Activated CD8-positive, alpha-beta memory T cell treated with anti-CD3 and anti-CD28 coated beads for 36 hours (primary cell): ENCODE results near the gene FAM200B. TPM values are rescaled to one million over a fixed set of nuclear protein-coding genes. Genes with fewer than 3 reads are reported as not detected.

Experiments
- CTCF ChIA-PET: fragments of 350-600 bp; sonication (Branson Sonifier 250); formaldehyde crosslinking; loops from one replicate; lab custom pipeline; 2021; ENCODE audit warnings: antibody characterized with exemption; lab: Charles Lee
- POLR2A ChIA-PET: fragments of 350-600 bp; sonication (Branson Sonifier 250); formaldehyde crosslinking; loops from one replicate; lab custom pipeline; 2021; ENCODE audit warnings: antibody characterized with exemption; lab: Charles Lee
- total RNA-seq, 2 experiments: library from RNA; stranded (reverse); gene quantifications; one replicate each; pipeline ENCODE4 v1.2.3, GENCODE V29; 2021

The FAM200B gene
- 10 to 100 TPM; 10.3 to 12.1 TPM for total RNA-seq

DNA sequence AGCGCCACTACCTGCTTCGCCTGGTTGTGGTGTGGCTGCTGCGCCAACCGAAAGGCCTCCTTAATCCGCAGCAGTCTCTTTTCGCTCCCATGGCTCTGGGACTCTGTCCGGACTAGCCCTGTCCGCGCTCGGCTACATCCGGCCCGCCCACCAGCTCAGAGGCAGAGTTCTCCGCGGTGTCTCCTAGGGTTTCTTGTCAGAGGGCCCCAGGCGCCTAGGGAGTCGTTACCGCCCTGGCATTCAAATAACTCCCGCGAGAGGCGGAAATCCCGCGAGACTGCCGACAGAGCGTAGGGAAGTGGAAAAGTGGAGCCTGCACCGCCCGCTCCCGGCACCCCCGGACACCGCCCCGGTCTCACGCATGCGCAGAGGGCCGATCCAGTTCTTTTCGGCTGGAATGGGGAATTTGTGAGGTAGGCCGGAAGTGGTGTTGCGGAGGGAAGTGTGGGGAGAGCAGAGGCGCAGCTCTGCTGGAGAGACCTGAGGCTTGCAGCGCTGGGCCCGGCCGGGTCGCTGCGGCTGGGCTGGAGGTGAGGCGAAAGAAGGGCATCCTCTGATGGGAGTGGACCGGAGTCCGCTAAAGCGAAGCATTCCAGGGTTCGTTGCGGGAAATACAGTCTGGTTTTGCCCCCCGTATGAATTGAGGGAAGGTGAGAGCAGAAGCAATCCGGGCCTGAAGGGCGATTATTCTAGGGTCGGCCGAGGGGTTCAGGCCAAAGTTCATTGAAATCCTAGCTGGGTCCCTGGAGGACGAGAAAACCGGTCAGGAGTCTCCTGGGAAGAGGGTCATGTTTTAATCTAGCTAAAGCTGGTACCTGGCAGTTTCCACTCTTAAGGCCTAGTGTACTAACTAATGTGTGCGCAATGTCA, at the start of gene FAM200B:
Gene FAM200B (plus strand): TSS at position 456 of the 870 bp plus-strand sequence. CDS start 5,151 bp downstream, outside the sequence.
- CTCF ChIA-PET = interaction anchor here (0.7 to 1.0 kb wide), 2 partner anchors 28 to 202 kb away, joined by 3 to 6 read pairs; no protein-coding TSS in a partner anchor
- POLR2A ChIA-PET = interaction anchor here (0.6 to 2.0 kb wide), 6 partner anchors 20 to 546 kb away, joined by 3 to 6 read pairs (median 3); no protein-coding TSS in a partner anchor

DNA sequence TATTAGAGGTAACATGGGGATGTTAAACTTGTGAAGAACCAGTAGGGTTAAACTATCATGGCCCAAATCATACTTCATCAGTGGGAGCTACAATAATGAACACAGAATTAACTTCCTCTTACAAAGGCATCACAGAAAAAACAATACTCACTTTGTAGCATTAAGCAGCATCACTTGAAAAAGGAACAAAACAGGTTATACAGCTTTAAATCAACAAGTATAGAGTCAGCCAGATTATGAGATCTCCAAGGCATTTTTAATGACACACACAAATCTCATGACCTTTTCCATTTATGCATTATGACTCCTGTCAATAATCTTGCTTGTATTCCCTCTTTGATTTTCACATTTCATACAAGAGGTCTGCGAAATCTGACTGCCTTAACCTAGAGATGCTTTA, 44.8 kb upstream of the FAM200B start:
- CTCF ChIA-PET = no interaction called here
- POLR2A ChIA-PET = no interaction called here

DNA sequence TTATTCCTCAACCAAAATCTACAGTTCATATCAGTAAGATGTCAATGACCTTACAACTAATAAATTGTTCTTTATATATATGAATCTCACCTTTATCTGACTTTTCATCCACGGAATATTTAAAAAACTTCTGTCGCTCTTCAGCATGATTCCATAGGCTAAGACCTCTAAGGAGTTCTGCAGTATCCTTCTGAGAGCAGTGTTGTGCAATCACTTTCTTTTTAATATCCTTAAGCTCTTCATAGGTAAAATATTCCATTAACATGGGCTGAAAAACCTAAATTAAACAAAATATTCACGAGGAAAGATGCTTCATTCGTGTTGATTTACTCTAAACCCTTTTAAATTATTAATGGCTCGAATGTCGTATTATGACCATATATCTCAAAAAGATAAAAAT, 43.2 kb upstream of the FAM200B start:
- CTCF ChIA-PET = no interaction called here
- POLR2A ChIA-PET = interaction anchor here (0.6 kb wide), 1 partner anchor 16 kb away, joined by 4 read pairs; no protein-coding TSS in a partner anchor

GRCh38 chr4:15648600-15648999, 33.0 kb upstream of the FAM200B start:
- ChIA-PET CTCF (interaction anchor here (0.6 kb wide), 1 partner anchor 1992 kb away, joined by 3 read pairs; no protein-coding TSS in a partner anchor), POLR2A (interaction anchor here (1.0 kb wide), 1 partner anchor 8 kb away, joined by 4 read pairs; no protein-coding TSS in a partner anchor)

- ChIA-PET POLR2A (interaction anchor here (0.7 kb wide), 1 partner anchor 190 kb away, joined by 5 read pairs; no protein-coding TSS in a partner anchor), CTCF (interaction anchor here (0.7 kb wide), 1 partner anchor 176 kb away, joined by 4 read pairs; no protein-coding TSS in a partner anchor)
Observed at GRCh38 chr4:15649914-15650545, 31.6 kb upstream of the FAM200B start.

GRCh38 chr4:15651676-15652075, 30.0 kb upstream of the FAM200B start:
- ChIA-PET CTCF (interaction anchor here (0.9 to 1.9 kb wide), 2 partner anchors 11 to 12 kb away, joined by 4 to 8 read pairs; no protein-coding TSS in a partner anchor), POLR2A (no interaction called here)

DNA sequence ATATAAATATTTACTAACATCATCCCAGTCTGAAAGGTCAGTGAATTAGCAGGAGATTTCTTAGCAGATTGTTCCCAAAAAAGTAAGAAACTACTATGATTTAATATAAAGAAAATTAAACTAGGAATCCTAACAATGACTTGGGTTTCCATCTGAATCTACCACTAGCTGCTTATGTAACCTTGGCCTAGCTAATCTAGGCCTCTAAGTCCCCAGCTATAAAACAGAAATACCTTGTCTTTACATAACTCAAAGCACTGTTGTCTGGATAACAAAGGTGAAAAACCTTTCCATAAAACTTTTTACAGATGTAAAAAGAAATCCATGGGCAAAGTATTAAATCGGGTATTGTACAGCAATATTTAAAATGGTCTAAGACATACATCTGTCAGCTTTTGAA, 29.4 kb upstream of the FAM200B start:
- ChIA-PET CTCF (interaction anchor here (0.5 to 1.9 kb wide), 2 partner anchors 11 to 82 kb away, joined by 3 to 8 read pairs; no protein-coding TSS in a partner anchor), POLR2A (no interaction called here)

DNA sequence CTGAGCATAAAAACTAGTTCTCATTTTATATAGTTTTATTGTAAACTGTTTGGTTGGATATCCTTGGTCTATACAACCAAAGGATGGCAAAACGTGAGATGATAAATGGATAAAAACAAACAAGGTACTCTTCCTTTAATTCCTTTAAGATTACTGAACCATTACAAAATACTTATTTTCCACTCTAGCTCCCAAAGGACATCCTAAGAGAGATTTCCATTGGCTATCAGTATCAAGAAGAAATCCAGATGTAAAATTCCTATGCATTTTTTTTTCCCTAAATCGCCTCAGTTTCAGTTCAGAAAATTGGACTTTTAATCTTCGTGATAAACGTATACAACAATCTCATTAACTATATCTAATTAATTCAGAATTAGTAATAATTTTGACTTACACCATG, 28.8 kb upstream of the FAM200B start:
- ChIA-PET POLR2A (no interaction called here), CTCF (interaction anchor here (0.5 kb wide), 1 partner anchor 83 kb away, joined by 3 read pairs; no protein-coding TSS in a partner anchor)

DNA sequence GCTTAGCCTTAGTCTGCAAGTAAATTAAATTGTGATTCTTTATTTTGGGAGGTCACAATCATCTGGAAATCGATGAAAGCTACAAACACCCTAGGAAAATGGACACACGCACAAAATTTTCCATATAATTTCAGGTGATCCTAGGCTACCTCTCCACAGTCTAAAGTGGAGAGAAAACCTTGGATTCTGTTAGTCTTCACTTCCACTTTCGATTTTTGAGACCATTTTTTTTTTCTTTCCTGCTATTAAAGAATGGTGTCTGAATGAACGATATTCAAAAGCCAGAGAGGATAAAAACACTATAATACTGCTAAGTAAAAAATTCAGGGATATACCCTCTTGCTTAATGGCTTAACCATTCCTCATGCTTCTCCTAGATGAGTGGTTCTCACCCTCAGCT, 28.2 kb upstream of the FAM200B start:
- ChIA-PET POLR2A (interaction anchor here (1.5 kb wide), 1 partner anchor 29 kb away, joined by 5 read pairs; the partner anchor contains the start of gene FAM200B), CTCF (interaction anchor here (1.3 to 1.8 kb wide), 2 partner anchors 8 to 28 kb away, joined by 3 to 6 read pairs; partner anchors contain the start of gene FAM200B)

- ChIA-PET CTCF (interaction anchor here (1.3 to 1.8 kb wide), 2 partner anchors 8 to 27 kb away, joined by 3 to 6 read pairs; partner anchors contain the start of gene FAM200B), POLR2A (interaction anchor here (0.7 to 1.5 kb wide), 3 partner anchors 16 to 651 kb away, joined by 4 to 5 read pairs (median 4); partner anchors contain the start of genes CPEB2 and FAM200B)
Observed at GRCh38 chr4:15653864-15654592, 27.6 kb upstream of the FAM200B start.

DNA sequence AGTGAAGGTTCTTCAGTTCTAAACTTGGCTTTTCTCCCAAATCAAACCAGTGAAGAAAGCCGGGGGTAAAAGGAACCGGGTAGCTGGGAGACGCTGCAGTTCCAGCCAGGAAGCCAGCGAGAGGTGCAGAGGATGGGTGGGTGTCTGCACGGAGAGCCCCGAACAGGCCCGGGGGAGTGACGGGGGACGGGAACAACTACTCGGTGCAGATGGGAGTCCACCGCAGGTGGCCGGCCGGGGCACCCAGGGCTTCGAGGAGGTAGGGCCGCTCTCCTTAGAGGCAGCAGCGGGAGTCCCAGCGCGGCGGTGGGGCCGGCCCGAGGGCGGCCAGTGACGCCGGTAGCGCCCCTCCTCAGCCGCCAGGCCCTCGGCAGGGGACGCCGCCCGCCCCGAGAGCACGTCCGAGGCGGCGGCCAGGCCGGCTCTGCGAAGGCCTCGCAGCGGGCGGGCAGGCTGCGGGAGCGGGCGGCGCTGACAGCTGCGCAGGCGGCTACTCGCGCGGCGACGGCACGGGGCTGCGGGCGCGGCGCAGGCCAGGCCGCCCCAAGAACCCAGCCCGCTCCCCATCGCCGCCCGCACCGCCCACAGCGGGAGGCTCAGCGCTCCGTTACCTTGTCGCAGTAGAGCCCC, 26.9 kb upstream of the FAM200B start:
- POLR2A ChIA-PET = interaction anchor here (0.7 to 1.5 kb wide), 3 partner anchors 17 to 652 kb away, joined by 4 to 5 read pairs (median 4); partner anchors contain the start of genes CPEB2 and FAM200B
- CTCF ChIA-PET = interaction anchor here (1.3 to 1.8 kb wide), 2 partner anchors 9 to 27 kb away, joined by 3 to 6 read pairs; partner anchors contain the start of gene FAM200B

- ChIA-PET POLR2A (interaction anchor here (0.9 to 1.5 kb wide), 3 partner anchors 26 to 653 kb away, joined by 4 to 6 read pairs (median 5); partner anchors contain the start of genes CPEB2 and FAM200B), CTCF (interaction anchor here (1.0 to 1.8 kb wide), 2 partner anchors 9 to 10 kb away, joined by 3 read pairs; no protein-coding TSS in a partner anchor)
Observed at GRCh38 chr4:15655223-15656037, 26.2 kb upstream of the FAM200B start, which contains the start of gene FBXL5. Gene FBXL5, minus strand, starts transcription at chr4:15655357. Its CDS starts 70 bp downstream, at chr4:15655287.

- CTCF ChIA-PET = interaction anchor here (1.0 kb wide), 1 partner anchor 9 kb away, joined by 3 read pairs; no protein-coding TSS in a partner anchor
- POLR2A ChIA-PET = interaction anchor here (1.0 to 1.2 kb wide), 2 partner anchors 8 to 26 kb away, joined by 4 to 6 read pairs; partner anchors contain the start of gene FAM200B
Observed at GRCh38 chr4:15656038-15656470, 25.6 kb upstream of the FAM200B start.

DNA sequence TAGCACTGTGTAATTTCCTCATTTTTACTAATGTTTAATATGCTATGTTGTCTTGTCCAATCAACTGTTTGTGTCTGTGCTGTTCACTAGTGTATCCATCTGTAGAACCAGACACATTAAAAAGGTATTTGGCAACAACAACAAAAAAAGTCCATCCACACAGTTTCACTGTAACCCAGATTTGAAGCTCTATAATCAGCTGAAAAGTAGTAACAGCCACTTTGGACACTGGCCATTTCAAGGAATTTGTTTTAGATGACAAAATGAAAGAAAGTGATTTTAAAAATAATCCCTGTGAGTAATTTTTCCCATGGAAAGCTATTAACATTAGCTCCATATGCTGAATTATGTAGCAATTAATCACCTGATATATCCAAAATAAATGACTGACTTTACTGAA, 24.3 kb upstream of the FAM200B start:
- POLR2A ChIA-PET = no interaction called here
- CTCF ChIA-PET = no interaction called here

GRCh38 chr4:15658136-15658770, 23.4 kb upstream of the FAM200B start:
- CTCF ChIA-PET = no interaction called here
- POLR2A ChIA-PET = no interaction called here

- POLR2A ChIA-PET = no interaction called here
- CTCF ChIA-PET = interaction anchor here (0.6 kb wide), 1 partner anchor 792 kb away, joined by 3 read pairs; no protein-coding TSS in a partner anchor
Observed at GRCh38 chr4:15658781-15659180, 22.8 kb upstream of the FAM200B start.
